Neuron (in vitro differentiated cells): ENCODE results near the gene ALKBH5.

ENCODE experiments used
- H2AFZ ChIP-seq: one replicate; pipeline ENCODE4 v1.6.1; 2013; ENCODE audit warnings: low read depth, mild to moderate bottlenecking, inconsistent platforms, low read length, moderate library complexity
- H3K27me3 ChIP-seq: one replicate; pipeline ENCODE4 v1.6.1; 2013; ENCODE audit warnings: low read length; ENCODE audit not compliant: insufficient read depth
- H3K36me3 ChIP-seq: one replicate; pipeline ENCODE4 v1.6.1; 2013; ENCODE audit warnings: low read length; ENCODE audit not compliant: insufficient read depth
- H3K4me1 ChIP-seq: one replicate; pipeline ENCODE4 v1.6.1; 2013; ENCODE audit warnings: low read length; ENCODE audit not compliant: insufficient read depth
- H3K4me3 ChIP-seq: 2 replicates; pipeline ENCODE4 v1.5.1; 2013; ENCODE audit warnings: mild to moderate bottlenecking, low read length, moderate library complexity
- H3K9me3 ChIP-seq: one replicate; pipeline ENCODE4 v1.6.1; 2013; ENCODE audit warnings: low read length

The ALKBH5 gene

GRCh38 chr17:18257982-18258355 lies 74.3 kb downstream of the ALKBH5 start:
- Histone ChIP-seq H3K36me3 (peaks cover 26% of the 10 kb centered on the region), H3K9me3 (no peaks in the 10 kb centered on the region), H3K4me1 (peaks cover 22% of the 10 kb centered on the region)

GRCh38 chr17:18258356-18259038 lies 74.9 kb downstream of the ALKBH5 start, which contains the start of gene FLII:
Gene FLII (minus strand): TSS chr17:18258738. CDS start chr17:18258690, 48 bp downstream.
- Histone ChIP-seq H2AFZ (peak within 1 kb of the TSS; percentile 96), H3K4me1 (peaks cover 22% of the 10 kb centered on the region), H3K27me3 (no peaks in the 10 kb centered on the region), H3K36me3 (peaks cover 28% of the 10 kb centered on the region), H3K9me3 (no peaks in the 10 kb centered on the region), H3K4me3 (peak within 1 kb of the TSS; percentile 54)

More at GRCh38 chr17:18257982-18258355, 74.3 kb downstream of the ALKBH5 start:
- Histone ChIP-seq H3K4me3 (peak overlapping the region; percentile 54), H2AFZ (peak overlapping the region; percentile 96), H3K27me3 (no peaks in the 10 kb centered on the region)
